GM12801 (cell line): ENCODE data around the gene SPPL2B.

Experiments used
- TF ChIP-seq, protein P1 (sequence below): IDR thresholded peaks from one replicate; pipeline ENCODE4 v1.5.1; 2011; ENCODE audit warnings: control low read depth; ENCODE audit not compliant: insufficient read length; ENCODE audit errors: extremely low read depth

The SPPL2B gene

DNA sequence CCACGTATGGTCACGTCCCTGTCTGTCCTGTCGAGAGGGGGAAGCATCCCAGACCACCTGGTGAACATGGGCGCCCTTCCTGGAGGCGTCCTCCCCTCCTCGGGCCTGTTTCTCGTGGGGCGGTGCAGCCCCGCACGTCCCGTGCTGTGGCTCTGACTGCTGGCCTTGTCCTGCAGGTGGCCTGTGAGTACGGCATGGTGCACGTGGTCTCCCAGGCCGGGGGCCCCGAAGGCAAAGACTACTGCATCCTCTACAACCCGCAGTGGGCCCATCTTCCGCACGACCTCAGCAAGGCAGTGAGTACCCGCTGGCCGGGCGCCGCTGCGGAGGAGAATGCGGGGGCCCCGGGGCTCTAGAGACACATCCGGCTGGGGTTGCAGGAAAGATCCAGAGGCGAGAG, 5.9 kb downstream of the SPPL2B start:
- TF ChIP-seq, protein P1, sequence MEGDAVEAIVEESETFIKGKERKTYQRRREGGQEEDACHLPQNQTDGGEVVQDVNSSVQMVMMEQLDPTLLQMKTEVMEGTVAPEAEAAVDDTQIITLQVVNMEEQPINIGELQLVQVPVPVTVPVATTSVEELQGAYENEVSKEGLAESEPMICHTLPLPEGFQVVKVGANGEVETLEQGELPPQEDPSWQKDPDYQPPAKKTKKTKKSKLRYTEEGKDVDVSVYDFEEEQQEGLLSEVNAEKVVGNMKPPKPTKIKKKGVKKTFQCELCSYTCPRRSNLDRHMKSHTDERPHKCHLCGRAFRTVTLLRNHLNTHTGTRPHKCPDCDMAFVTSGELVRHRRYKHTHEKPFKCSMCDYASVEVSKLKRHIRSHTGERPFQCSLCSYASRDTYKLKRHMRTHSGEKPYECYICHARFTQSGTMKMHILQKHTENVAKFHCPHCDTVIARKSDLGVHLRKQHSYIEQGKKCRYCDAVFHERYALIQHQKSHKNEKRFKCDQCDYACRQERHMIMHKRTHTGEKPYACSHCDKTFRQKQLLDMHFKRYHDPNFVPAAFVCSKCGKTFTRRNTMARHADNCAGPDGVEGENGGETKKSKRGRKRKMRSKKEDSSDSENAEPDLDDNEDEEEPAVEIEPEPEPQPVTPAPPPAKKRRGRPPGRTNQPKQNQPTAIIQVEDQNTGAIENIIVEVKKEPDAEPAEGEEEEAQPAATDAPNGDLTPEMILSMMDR, result no peak

DNA sequence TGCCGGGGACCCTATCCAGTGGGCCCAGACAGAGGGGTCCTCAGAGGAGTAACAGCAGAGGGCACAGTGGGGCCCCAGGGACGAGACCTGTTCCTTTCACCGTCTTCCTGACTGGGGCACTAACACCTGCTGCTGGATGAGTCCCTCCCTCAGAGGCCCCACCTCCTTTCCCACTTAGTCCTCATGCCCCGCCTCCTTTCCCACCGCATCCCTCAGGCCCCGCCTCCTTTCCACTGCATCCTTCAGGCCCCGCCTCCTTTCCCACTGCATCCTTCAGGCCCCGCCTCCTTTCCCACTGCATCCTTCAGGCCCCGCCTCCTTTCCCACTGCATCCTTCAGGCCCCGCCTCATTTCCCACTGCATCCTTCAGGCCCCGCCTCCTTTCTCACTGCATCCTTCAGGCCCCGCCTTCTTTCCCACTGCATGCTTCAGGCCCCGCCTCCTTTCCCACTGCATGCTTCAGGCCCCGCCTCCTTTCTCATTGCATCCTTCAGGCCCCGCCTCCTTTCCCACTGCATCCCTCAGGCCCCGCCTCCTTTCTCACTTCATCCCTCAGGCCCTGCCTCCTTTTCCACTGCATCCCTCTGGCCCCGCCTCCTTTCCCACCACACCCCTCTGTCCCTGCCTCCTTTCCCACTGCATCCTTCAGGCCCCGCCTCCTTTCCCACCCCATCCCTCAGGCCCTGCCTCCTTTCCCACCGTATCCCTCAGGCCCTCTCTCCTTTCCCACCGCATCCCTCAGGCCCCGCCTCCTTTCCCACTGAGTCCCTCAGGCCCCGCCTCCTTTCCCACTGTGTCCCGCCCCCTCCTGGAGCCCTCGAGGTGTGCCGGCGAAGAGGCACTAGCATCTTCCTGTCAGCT, 6.7 kb downstream of the SPPL2B start:
- TF ChIP-seq, protein P1, result no peak

DNA sequence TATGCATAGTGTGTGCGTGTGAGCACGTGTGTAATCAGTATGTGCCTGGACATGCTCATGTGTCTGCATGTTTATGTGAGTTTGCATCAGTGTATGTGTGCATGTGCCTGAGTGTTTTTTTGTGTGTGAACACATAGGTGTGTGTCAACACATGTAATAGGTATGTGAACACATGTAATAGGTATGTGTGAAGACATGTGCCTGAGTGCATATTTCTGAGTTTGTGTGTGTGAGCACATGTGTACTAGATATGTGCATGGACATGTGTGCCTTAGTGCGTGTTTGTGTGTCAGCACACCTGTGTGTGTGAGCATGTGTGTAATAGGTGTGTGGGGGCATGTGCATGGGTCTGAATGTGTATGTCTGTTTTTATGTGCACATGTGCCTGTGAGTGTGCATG, 7.4 kb downstream of the SPPL2B start:
- TF ChIP-seq, protein P1, result no peak

DNA sequence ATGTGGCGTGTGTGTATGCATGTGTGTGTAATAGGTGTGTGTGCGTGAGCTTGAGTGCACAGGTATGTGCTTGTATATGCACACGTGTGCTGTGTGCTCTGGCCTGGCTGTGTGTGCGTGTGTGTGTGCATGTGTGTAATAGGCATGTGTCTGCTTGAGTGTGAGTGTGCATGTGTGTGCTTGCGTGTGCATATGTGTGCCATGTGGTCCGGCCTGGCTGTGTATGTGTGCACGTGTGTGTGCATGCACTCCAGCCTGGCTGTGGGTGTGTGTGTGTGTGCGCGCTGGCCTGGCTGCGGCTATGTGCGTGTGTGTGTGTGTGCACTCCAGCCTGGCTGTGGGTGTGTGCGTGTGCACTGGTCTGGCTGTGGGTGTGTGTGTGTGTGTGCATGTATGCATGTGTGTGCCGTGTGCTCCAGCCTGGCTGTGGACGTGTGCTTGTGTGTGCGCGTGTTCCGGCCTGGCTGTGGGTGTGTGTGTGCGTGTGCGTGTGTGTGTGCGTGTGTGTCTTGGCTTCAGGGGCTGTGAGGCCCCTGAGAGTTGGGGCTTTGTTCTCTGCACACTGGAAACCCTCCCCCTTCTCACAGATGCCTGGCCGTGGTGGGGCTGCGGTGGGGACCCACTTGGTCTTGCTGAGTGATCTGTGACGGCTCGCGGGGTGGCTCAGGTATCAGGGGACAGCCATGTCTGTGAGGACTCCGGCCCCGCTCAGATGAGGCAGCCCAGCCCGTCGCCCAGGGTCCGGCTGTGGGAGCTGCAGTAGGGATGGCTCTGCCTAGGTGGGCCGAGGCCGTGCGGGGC, 8.2 kb downstream of the SPPL2B start:
- TF ChIP-seq, protein P1, result no peak

DNA sequence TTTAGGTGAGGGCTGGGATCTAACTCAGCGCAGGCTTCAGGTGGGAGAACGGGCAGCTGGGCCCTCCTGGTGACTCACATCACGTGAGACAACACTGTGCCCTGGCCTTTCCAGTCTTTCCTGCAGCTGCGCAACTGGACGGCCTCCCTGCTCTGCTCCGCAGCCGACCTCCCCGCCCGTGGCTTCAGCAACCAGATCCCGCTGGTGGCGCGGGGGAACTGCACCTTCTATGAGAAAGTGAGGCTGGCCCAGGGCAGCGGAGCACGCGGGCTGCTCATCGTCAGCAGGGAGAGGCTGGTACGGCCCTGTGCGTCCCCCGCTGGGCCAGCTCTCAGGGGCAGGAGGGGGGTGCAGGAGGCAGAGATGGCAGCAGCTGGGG, 8.8 kb downstream of the SPPL2B start:
- TF ChIP-seq, protein P1, result no peak

DNA sequence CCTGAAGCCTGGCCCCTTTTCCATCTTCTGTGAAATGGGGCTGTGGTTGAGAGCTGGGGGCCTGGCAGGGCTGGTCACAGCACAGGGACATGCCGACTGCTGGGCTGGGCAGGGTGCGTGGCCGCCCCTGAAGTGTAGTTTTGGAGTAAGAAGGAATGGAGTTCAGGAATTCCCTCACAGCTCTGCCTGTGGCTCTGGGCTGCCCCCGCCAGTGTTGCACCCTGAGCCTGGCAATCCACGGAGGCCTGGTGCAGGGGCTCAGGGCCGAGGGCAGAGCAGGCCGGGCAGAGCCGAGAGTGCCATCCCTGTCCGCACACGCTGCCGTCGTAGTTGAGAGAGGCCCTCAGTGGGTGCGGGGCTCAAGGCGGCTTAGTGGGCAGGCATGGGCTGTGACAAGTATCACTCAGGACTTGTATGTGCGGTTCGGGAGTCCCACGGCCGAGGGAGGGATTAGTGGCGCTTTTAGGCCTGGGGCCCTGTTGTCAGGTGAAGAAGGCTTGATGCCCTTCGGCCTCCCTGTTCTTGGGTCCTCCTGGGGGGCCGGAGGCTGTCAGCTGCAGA, 9.7 kb downstream of the SPPL2B start:
- TF ChIP-seq, protein P1, result no peak

DNA sequence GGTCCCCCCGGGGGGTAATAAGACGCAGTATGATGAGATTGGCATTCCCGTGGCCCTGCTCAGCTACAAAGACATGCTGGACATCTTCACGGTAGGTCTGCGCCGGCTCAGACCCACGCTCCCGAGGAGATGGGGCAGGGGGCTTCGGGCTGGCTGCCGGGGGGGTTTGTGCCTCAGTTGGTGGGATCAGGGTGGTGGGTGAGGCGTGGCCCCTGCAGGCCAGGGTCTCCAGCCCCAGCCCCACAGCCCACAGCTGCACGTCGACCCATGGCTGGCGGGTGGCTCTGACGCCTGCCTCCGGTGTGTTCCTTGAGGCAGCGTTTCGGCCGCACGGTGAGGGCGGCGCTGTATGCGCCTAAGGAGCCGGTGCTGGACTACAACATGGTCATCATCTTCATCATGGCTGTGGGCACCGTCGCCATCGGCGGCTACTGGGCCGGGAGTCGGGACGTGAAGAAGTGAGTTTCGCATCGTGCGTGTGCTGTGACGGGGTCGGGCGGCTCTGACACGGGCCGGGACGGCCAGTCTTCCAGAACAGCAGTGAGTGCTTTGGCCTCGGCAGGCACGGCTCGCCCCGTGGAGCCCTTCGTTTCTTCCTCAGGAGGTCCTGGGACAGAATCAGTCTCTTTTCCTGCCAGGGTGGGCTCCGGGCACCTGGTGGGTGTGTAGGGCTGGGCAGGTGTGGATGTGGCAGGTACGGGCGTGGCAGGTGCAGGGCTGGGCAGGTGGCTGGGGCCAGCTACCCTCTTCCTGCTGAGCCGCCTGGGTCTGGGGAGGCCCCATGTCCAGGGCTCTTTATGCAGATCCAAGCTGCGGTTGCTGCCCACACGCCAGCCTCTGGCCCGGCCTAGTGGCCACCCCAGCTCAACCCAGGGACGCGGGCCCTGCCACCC, 10.5 kb downstream of the SPPL2B start:
- TF ChIP-seq, protein P1, result no peak
